Activated T-cell treated with anti-CD3 and anti-CD28 coated beads, Interleukin-2, amount 50 U/mL, for 4 hours (primary cell): ENCODE data around the gene CPXM2. TPM values are rescaled to one million over a fixed set of nuclear protein-coding genes. Genes with fewer than 3 reads are reported as not detected.

Experiments
- ATAC-seq, 2 donors: fragments of 200-7000 bp; cut with Tn5 transposase; one replicate each; pipeline ENCODE4 v1.10.0; 2021
- DNase-seq: peaks from one replicate; pipeline ENCODE4 v3.0.0-alpha.2; 2020
- H3K27me3 Mint-ChIP-seq: one replicate; pipeline ENCODE4 v1.8.0; 2021; ENCODE audit warnings: low read depth, mixed read lengths
- H3K36me3 Mint-ChIP-seq: one replicate; pipeline ENCODE4 v1.8.0; 2022; ENCODE audit warnings: mixed read lengths; ENCODE audit not compliant: insufficient read depth
- H3K4me1 Mint-ChIP-seq: one replicate; pipeline ENCODE4 v1.8.0; 2021; ENCODE audit warnings: low read depth, mixed read lengths
- H3K4me3 Mint-ChIP-seq: one replicate; pipeline ENCODE4 v1.8.0; 2021; ENCODE audit warnings: mild to moderate bottlenecking, moderate library complexity, mixed read lengths
- H3K9me3 Mint-ChIP-seq: one replicate; pipeline ENCODE4 v1.8.0; 2021; ENCODE audit warnings: mixed read lengths
- total RNA-seq, 3 donors: library from RNA; stranded (reverse); gene quantifications; one replicate each; pipeline ENCODE4 v1.2.1, GENCODE V29; 2021

CPXM2 gene
- total RNA-seq, 3 donors from 2014 or later = not detected

DNA sequence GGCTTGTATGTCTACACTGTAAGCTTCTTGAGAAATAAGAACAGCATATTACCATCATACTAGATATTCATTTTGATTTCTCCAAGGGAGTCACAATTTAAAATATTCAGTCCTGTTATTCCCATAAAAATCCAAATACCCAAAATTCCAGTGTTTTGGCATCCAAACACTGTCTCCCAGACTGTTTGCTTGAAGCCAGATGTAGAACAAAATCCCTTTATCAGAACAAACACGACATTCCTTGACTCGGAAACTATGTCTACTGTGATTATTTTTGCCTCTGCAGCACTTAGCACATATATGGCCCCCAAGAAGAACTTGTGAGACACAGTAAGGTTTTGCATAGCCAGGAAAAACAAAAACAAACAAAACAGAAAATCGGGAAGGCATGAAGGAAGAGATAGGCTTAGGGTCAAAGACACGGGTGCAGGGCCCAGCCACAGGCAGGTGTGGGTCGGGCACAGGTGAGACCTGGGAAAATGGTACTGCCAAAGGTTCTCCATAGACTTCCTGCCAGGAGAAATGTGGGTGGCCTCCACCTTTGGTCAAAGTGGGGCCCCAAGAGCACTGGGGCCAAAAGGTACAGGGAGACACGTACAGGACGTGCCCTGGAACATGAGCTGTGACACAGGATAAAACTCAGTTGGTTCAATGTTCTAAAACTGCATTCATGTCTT is 36.5 kb downstream of the CPXM2 start:
- no peaks in the 10 kb centered on the region for H3K9me3 Mint-ChIP-seq
- ATAC-seq (no peak), DNase-seq (no peak)
- H3K27me3 Mint-ChIP-seq = peaks cover 4% of the 10 kb centered on the region
- H3K4me3 Mint-ChIP-seq = no peak overlapping the region
- no peaks in the 10 kb centered on the region for H3K36me3 Mint-ChIP-seq
- H3K4me1 Mint-ChIP-seq = no peaks in the 10 kb centered on the region

DNA sequence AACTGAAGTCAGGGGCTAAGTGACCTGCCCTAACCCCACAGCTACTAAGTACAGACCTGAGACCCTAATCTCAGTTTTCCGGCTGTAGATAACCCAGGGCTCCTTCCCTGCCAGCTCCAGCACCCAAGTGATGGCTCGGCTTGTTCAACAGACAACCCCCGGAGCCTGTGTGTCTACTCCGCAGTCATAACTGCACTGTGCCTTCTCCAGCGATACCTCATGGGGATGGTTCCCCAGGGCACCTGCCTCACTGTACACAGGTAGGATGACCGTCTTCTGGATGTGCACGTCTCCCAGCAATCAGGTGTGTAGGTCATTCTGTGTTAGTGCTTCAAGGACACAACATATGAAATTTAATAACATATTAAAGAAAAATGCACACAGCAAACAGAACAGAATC is 37.1 kb downstream of the CPXM2 start:
- DNase-seq = no peak
- Mint-ChIP-seq H3K36me3 (no peaks in the 10 kb centered on the region), H3K4me3 (no peak overlapping the region), H3K27me3 (peaks cover 4% of the 10 kb centered on the region), H3K4me1 (no peaks in the 10 kb centered on the region), H3K9me3 (no peaks in the 10 kb centered on the region)
- ATAC-seq = no peak

DNA sequence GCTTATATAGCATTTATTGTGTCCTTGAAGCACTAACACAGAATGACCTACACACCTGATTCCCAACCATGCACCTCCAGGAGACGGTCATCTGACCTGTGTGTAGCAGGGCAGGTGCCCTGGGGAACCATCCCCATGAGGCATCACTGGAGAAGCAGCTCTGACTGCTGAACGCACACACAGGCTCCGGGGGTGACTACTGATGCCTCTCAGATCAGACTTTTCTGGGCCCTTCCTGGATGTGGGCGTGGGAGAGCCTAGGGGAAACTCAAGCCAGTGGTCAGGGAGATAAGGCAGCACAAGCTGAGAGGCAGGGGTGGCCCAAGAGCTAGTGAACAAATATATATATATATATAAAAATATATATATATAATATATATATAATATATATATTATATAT is 37.6 kb downstream of the CPXM2 start:
- H3K4me3 Mint-ChIP-seq = no peak overlapping the region
- H3K27me3 Mint-ChIP-seq = peaks cover 4% of the 10 kb centered on the region
- DNase-seq (no peak), ATAC-seq (no peak)
- no peaks in the 10 kb centered on the region for H3K4me1 Mint-ChIP-seq
- no peaks in the 10 kb centered on the region for H3K36me3 Mint-ChIP-seq
- H3K9me3 Mint-ChIP-seq = no peaks in the 10 kb centered on the region

DNA sequence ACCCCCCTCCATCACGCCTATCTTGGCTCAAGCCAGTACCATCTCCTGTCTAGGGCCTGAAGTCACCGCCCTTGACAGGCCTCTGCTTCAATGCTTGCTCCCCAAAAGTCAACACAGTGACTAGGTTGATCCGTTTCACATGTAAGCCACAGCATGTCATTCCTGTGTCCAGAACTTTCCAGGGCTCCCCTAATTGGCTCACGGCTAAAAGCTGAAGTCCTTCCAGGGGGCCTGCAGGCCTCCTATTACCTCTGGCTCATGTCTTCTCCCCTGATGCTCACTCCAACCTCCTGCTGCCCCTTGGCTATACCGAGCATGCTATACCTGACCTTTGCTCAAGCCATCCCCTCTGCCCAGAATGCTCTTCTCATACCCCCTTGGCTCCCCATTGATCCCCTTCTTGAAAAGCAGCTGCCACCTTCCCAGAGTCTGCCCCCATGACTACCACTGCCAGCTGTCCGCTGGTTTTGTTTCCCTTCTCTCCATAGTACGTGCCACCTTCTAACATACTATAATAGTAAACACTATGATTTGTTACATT is 39.1 kb downstream of the CPXM2 start:
- H3K9me3 Mint-ChIP-seq = no peaks in the 10 kb centered on the region
- H3K36me3 Mint-ChIP-seq = no peaks in the 10 kb centered on the region

DNA sequence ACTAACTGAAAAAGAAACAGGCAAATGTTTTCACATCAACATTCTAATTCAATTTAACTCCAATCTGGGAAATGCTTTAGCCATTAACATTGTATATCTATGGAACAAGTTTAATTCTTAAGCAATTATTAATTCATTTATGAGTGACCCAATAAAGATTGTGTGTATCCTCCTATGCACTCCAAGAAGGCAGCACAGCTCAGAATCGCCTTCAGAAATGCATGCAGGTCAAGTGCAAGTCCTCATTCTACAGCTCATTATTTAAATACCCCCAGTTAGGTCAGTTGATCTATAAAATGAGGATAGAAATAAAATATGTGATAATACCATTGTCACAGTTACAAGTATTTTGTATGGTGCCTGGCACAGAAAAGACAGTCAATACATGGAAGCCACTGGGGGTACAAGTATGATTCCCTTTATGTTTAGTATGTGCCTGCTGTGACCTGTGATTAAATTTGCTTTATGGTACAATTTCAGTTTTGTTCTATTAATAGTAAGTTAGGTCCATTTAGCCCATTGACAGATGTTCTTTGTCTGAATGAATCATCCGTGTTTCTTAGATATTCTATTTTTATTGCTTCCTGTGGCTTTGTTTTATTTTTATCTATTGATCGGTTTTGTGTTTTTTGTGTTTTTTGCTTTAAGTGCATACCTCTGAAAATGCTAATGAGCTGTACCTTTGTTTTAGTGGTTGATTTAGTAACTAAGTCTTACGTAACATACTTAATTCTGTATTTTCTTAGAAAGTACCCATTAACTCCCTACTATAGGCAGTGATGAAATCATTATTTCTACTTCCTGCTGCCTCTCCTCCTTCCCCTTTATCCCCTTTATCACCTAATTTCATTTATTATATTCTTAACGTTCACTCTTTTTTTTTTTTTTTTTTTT is 42.8 kb downstream of the CPXM2 start:
- ATAC-seq (no peak), DNase-seq (no peak)
- no peaks in the 10 kb centered on the region for H3K4me1 Mint-ChIP-seq
- H3K27me3 Mint-ChIP-seq = peaks cover 6% of the 10 kb centered on the region
- H3K9me3 Mint-ChIP-seq = peaks cover 9% of the 10 kb centered on the region
- H3K36me3 Mint-ChIP-seq = no peaks in the 10 kb centered on the region
- no peak overlapping the region for H3K4me3 Mint-ChIP-seq

More for the DNA sequence above, 39.1 kb downstream of the CPXM2 start:
- DNase-seq = no peak
- no peak for ATAC-seq
- no peak overlapping the region for H3K4me3 Mint-ChIP-seq
- H3K27me3 Mint-ChIP-seq = peaks cover 4% of the 10 kb centered on the region
- no peaks in the 10 kb centered on the region for H3K4me1 Mint-ChIP-seq

DNA sequence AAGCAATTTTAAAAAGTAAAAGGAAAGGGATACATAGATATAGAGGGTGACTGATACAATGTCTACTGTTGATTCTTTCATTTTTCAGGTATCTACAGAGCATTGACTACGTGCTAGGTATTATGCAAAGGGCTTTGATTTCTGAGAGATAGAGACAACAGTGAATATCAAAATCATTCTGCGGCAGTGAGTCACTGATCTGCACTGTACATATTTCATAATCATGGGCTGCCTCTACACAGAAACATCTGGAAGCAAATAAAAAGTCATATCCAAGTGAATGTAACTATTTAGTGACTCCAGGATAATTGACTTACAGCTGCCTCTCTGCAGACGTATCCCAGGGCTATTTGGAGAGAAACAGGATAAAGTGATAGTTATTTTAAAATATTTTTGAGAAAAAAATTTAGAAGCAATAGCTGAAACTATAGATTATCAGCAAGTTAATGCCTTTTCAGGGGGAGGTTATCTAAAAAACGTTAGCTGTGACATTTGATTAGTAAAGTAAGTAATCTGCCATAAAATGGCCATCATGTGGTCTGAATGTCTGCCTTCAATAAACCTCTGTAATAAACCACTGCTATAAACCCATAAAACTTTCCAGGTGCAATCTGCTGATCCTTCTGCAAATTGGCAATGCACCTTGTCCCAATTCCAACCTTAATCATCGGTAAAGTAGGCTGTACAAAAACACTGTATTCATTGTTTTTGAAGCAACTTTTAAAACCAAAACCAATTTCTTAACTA is 43.7 kb downstream of the CPXM2 start:
- no peak for ATAC-seq
- Mint-ChIP-seq H3K4me1 (no peaks in the 10 kb centered on the region), H3K36me3 (no peaks in the 10 kb centered on the region), H3K27me3 (peaks cover 5% of the 10 kb centered on the region), H3K4me3 (no peak overlapping the region), H3K9me3 (peaks cover 9% of the 10 kb centered on the region)
- DNase-seq = no peak

DNA sequence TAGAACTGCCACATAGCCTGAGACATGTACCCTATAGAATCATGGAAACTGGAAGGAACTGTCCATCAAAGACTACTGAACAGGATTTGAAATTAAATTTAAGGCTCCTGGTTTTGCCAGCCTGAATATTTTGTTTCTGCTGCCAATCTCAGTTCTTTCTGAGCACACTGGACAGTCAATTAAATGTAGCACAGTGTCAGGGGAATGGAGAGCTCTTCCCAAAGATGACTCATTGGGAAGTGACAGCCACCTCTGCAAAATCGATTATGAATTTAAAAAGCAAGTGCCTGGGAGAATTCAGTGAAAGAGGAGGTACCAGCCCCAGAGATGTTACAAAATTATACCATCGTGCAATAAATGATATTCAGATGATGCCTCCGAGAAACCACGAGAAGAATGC is 47.8 kb downstream of the CPXM2 start:
- ATAC-seq (no peak), DNase-seq (no peak)
- H3K4me3 Mint-ChIP-seq = no peak overlapping the region
- no peaks in the 10 kb centered on the region for H3K36me3 Mint-ChIP-seq
- peaks cover 8% of the 10 kb centered on the region for H3K27me3 Mint-ChIP-seq
- H3K9me3 Mint-ChIP-seq = peaks cover 9% of the 10 kb centered on the region
- H3K4me1 Mint-ChIP-seq = no peaks in the 10 kb centered on the region

DNA sequence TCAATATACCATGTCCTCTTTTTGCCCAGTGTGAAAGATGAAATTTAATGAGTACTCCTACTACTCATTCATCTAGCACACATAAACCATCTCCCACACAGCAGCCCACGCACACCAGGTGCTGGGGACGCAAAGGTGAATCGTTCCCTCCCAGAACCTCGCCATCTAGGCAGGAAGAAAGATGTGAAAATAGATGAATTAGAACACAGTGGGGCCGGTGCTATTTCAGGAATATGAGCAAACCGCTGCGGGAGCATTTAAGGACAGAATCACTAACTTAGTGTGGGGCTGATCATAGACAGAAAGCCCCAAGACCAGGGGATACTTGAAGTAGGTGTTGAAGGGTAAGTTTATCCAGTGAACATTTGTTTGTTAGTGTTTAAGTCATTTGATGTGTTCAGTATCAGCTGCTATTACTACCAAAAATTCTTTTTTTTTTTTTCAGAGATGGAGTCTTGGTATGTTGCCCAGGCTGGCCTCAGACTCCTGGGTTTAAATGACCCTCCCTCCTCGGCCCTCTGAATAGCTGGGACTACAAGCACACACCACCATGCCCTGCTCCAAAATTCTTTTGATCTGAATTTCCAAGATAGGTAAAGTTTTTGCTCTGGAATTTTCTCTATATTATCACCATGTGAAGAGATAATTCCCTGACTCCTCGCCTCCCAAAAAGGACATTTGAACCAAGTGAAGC is 48.8 kb downstream of the CPXM2 start:
- no peaks in the 10 kb centered on the region for H3K36me3 Mint-ChIP-seq
- H3K27me3 Mint-ChIP-seq = peaks cover 8% of the 10 kb centered on the region
- ATAC-seq (no peak), DNase-seq (no peak)
- no peaks in the 10 kb centered on the region for H3K4me1 Mint-ChIP-seq
- no peak overlapping the region for H3K4me3 Mint-ChIP-seq
- peaks cover 9% of the 10 kb centered on the region for H3K9me3 Mint-ChIP-seq

DNA sequence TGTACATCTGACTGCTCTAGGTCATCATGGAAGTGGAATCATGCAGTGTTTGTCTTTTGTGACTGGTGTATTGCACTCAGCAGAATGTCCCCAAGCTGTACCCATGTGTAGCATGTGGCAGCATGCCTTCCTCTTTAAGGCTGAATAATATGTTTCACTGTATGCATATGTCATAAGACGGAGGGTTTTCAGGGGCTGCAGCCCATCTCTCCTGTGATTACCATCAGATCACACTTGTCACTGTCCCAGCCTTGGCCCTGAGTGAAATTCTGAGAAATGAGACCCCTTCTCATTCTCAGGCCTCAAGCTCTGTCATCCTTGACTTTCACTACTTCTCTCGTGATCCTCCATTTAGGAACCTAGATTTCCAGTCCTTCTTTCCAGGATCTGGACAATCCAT is 50.0 kb downstream of the CPXM2 start:
- DNase-seq (no peak), ATAC-seq (no peak)
- peaks cover 8% of the 10 kb centered on the region for H3K27me3 Mint-ChIP-seq
- no peaks in the 10 kb centered on the region for H3K36me3 Mint-ChIP-seq
- peaks cover 9% of the 10 kb centered on the region for H3K9me3 Mint-ChIP-seq
- no peaks in the 10 kb centered on the region for H3K4me1 Mint-ChIP-seq
- no peak overlapping the region for H3K4me3 Mint-ChIP-seq

DNA sequence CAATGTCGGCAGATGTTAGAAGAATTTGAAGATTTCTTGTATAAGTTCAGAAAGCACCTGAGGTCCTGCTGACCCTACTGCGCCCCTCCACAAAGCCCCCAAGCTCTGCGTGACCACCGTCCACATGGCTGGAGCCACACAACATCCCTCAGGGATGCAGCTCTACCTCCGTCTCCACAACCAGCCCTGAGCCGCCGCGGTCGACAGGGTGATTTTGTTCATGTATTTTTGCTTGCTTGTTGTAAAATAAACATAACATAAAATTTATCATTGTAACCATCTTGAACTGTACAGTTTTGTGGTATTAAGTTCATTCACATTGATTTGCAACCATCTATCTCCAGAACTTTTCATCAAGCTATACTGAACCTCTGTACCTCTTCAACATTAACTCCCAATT is 50.5 kb downstream of the CPXM2 start:
- Mint-ChIP-seq H3K4me1 (no peaks in the 10 kb centered on the region), H3K4me3 (no peak overlapping the region), H3K27me3 (peaks cover 8% of the 10 kb centered on the region), H3K36me3 (no peaks in the 10 kb centered on the region), H3K9me3 (peaks cover 9% of the 10 kb centered on the region)
- DNase-seq (no peak), ATAC-seq (no peak)

DNA sequence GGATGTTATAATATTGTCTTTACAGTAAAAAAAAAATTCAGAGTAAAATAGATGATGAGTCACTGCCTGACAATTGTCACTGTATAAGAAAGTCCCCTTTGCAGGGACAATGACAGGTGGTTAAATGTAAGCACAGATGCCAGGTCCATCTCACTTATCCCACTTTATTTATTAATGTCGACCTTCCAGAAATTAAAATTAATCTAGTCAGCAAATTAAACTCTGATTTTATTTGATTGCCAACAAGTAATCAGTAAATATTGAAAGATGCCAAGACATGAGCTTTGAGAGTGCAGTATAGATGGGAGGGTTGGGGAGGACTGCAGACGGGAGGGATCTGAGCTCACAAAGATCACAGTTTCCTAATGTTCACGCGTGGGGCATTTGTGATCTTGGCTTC is 50.9 kb downstream of the CPXM2 start:
- no peak overlapping the region for H3K4me3 Mint-ChIP-seq
- peaks cover 8% of the 10 kb centered on the region for H3K9me3 Mint-ChIP-seq
- peaks cover 8% of the 10 kb centered on the region for H3K27me3 Mint-ChIP-seq
- H3K4me1 Mint-ChIP-seq = no peaks in the 10 kb centered on the region
- no peak for DNase-seq
- H3K36me3 Mint-ChIP-seq = no peaks in the 10 kb centered on the region
- ATAC-seq = no peak

DNA sequence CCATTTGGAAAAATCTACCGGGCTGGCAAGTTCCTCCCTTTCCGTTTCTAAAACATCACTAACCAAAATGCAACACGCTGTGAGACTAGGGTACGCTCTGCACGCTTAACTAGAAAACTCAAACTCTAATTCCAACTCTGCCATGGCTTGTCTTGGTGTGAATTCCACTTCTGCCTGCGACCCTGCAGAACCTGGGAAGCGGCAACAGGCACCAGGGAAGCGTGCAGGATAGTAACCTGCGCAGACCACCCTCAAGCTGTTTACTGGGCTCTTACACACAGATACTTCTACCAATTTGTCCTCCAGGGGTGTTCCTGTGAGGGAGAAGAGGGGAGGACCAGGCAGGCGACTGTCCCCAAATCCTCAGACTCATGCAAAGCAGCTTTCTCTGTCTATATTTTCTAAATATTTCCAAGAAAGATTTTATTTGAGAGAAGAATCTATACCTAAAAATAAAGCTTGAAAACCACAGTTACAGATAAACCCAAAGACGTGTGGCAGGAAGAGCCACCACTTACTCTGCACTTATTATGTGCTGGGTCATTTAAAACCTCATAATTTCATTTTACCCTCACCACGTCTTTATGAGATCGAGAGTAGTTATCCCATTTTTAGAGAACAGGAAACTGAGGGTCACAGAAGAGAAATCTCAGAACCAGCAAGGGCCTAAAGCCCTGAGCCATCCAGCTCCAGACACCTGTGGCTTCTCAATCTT is 52.9 kb downstream of the CPXM2 start:
- H3K4me1 Mint-ChIP-seq = no peaks in the 10 kb centered on the region
- no peaks in the 10 kb centered on the region for H3K36me3 Mint-ChIP-seq
- H3K9me3 Mint-ChIP-seq = no peaks in the 10 kb centered on the region
- ATAC-seq = no peak
- DNase-seq = no peak
- peaks cover 10% of the 10 kb centered on the region for H3K27me3 Mint-ChIP-seq
- no peak overlapping the region for H3K4me3 Mint-ChIP-seq

DNA sequence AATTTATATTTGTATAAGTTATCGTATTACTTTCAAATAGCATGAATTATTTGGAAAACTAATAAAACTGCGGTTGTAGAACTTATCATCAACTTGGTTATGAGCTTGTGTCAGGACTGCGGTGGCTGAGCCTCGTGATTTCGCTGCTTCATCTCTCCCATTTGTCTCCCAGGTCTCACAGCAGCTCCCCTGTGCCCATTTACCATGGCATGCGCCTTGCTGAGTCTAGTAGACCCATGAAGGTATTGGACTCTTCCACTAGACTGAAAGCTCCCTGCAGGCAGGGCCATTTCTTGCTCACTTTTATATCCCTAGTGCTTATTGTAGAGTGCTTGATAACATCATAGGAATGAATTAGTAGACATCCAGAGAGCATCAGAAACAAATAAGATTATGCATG is 53.9 kb downstream of the CPXM2 start:
- no peak for DNase-seq
- ATAC-seq = no peak
- Mint-ChIP-seq H3K4me3 (no peak overlapping the region), H3K4me1 (no peaks in the 10 kb centered on the region), H3K9me3 (no peaks in the 10 kb centered on the region), H3K27me3 (peaks cover 10% of the 10 kb centered on the region), H3K36me3 (no peaks in the 10 kb centered on the region)
